Karpas-422 (cell line): ENCODE results near the gene AOPEP. TPM values are rescaled to one million over a fixed set of nuclear protein-coding genes. Genes with fewer than 3 reads are reported as not detected.

Experiments
- DNase-seq: peaks from one replicate; pipeline ENCODE4 v3.0.0-alpha.2; 2015
- H2AFZ ChIP-seq: fragments of 200-600 bp; sonication (generic); 2 replicates; pipeline ENCODE4 v1.6.1; 2014; ENCODE audit warnings: antibody characterized with exemption, low read length, mixed read lengths
- H3K27ac ChIP-seq: fragments of 200-600 bp; sonication (generic); 2 replicates; pipeline ENCODE4 v1.5.1; 2014; ENCODE audit warnings: mild to moderate bottlenecking, low read length, moderate library complexity
- H3K27me3 ChIP-seq: fragments of 200-600 bp; sonication (generic); 2 replicates; pipeline ENCODE4 v1.6.1; 2014; ENCODE audit warnings: low read length, mixed read lengths
- H3K36me3 ChIP-seq: fragments of 200-600 bp; sonication (generic); 2 replicates; pipeline ENCODE4 v1.6.1; 2014; ENCODE audit warnings: low read length, mixed read lengths; ENCODE audit not compliant: insufficient read depth
- H3K4me1 ChIP-seq: fragments of 200-600 bp; sonication (generic); 2 replicates; pipeline ENCODE4 v1.6.1; 2014; ENCODE audit warnings: mild to moderate bottlenecking, low read length, mixed read lengths
- H3K4me2 ChIP-seq: fragments of 200-600 bp; sonication (generic); 2 replicates; pipeline ENCODE4 v1.6.1; 2014; ENCODE audit warnings: low read length, low read depth, mild to moderate bottlenecking; ENCODE audit not compliant: poor library complexity, severe bottlenecking
- H3K4me3 ChIP-seq: fragments of 200-600 bp; sonication (generic); 2 replicates; pipeline ENCODE4 v1.5.1; 2014; ENCODE audit warnings: mild to moderate bottlenecking, antibody characterized with exemption, low read length, mixed read lengths
- H3K79me2 ChIP-seq: fragments of 200-600 bp; sonication (generic); 2 replicates; pipeline ENCODE4 v1.6.1; 2014; ENCODE audit warnings: mild to moderate bottlenecking, low read length, mixed read lengths
- H3K9ac ChIP-seq: fragments of 200-600 bp; sonication (generic); 2 replicates; pipeline ENCODE4 v1.6.0; 2014; ENCODE audit warnings: low read length
- H3K9me2 ChIP-seq: fragments of 200-600 bp; sonication (generic), shearing (Covaris generic); replicated peaks from 2 replicates; pipeline ENCODE4 v1.6.0; 2014; ENCODE audit warnings: mild to moderate bottlenecking, low read length, moderate library complexity; ENCODE audit not compliant: insufficient read depth
- H3K9me3 ChIP-seq: fragments of 300-700, 200-600 bp; sonication (generic); 2 replicates; pipeline ENCODE4 v1.6.1; 2014; ENCODE audit warnings: low read length, mixed read lengths
- H4K20me1 ChIP-seq: fragments of 200-600 bp; sonication (generic); 2 replicates; pipeline ENCODE4 v1.6.1; 2014; ENCODE audit warnings: mild to moderate bottlenecking, antibody characterized with exemption, low read length, low read depth; ENCODE audit not compliant: insufficient read depth
- total RNA-seq: library from RNA; depleted of rRNA; stranded (reverse); fragments of >200 nt; shearing (Covaris generic); gene quantifications from 2 replicates; pipeline ENCODE4 v1.2.3, GENCODE V29; 2014; ENCODE audit warnings: low replicate concordance

The AOPEP gene
- total RNA-seq, 1 experiment from 2014 or later = 22.7 TPM

- no peak for DNase-seq
- H3K4me2 ChIP-seq = no peak overlapping the region
- H3K9me3 ChIP-seq = no peaks in the 10 kb centered on the region
- no peaks in the 10 kb centered on the region for H3K4me1 ChIP-seq
- H2AFZ ChIP-seq = no peak overlapping the region
- H3K4me3 ChIP-seq = no peak overlapping the region
- no peaks in the 10 kb centered on the region for H3K79me2 ChIP-seq
- no peaks in the 10 kb centered on the region for H3K9me2 ChIP-seq
- H3K27me3 ChIP-seq = no peaks in the 10 kb centered on the region
- H3K36me3 ChIP-seq = no peaks in the 10 kb centered on the region
- no peak overlapping the region for H3K27ac ChIP-seq
- no peak overlapping the region for H3K9ac ChIP-seq
- no peaks in the 10 kb centered on the region for H4K20me1 ChIP-seq
Observed at GRCh38 chr9:95125652-95126051, 399.2 kb downstream of the AOPEP start.

GRCh38 chr9:95126739-95127138 lies 400.2 kb downstream of the AOPEP start:
- H3K4me3 ChIP-seq = no peak overlapping the region
- no peak overlapping the region for H3K9ac ChIP-seq
- H4K20me1 ChIP-seq = no peaks in the 10 kb centered on the region

GRCh38 chr9:95127249-95128176 lies 401.0 kb downstream of the AOPEP start:
- no peak for DNase-seq
- no peak overlapping the region for H2AFZ ChIP-seq

More at GRCh38 chr9:95126739-95127138, 400.2 kb downstream of the AOPEP start:
- DNase-seq = no peak
- Histone ChIP-seq H3K4me1 (no peaks in the 10 kb centered on the region), H2AFZ (no peak overlapping the region), H3K9me2 (no peaks in the 10 kb centered on the region), H3K79me2 (no peaks in the 10 kb centered on the region), H3K4me2 (no peak overlapping the region), H3K27me3 (no peaks in the 10 kb centered on the region), H3K27ac (no peak overlapping the region), H3K36me3 (no peaks in the 10 kb centered on the region), H3K9me3 (no peaks in the 10 kb centered on the region)

GRCh38 chr9:95128177-95128524 lies 401.7 kb downstream of the AOPEP start:
- Histone ChIP-seq H3K4me2 (no peak overlapping the region), H3K9ac (no peak overlapping the region), H3K9me3 (no peaks in the 10 kb centered on the region), H3K27ac (no peak overlapping the region), H2AFZ (no peak overlapping the region), H3K4me3 (no peak overlapping the region), H3K4me1 (no peaks in the 10 kb centered on the region), H3K79me2 (no peaks in the 10 kb centered on the region), H3K36me3 (no peaks in the 10 kb centered on the region), H4K20me1 (no peaks in the 10 kb centered on the region), H3K27me3 (no peaks in the 10 kb centered on the region), H3K9me2 (no peaks in the 10 kb centered on the region)
- DNase-seq = no peak

More at GRCh38 chr9:95127249-95128176, 401.0 kb downstream of the AOPEP start:
- no peak overlapping the region for H3K4me3 ChIP-seq
- no peaks in the 10 kb centered on the region for H3K36me3 ChIP-seq
- H3K4me1 ChIP-seq = no peaks in the 10 kb centered on the region
- H3K79me2 ChIP-seq = no peaks in the 10 kb centered on the region
- H3K4me2 ChIP-seq = no peak overlapping the region
- H3K27me3 ChIP-seq = no peaks in the 10 kb centered on the region
- no peaks in the 10 kb centered on the region for H3K9me2 ChIP-seq
- H4K20me1 ChIP-seq = no peaks in the 10 kb centered on the region
- no peaks in the 10 kb centered on the region for H3K9me3 ChIP-seq
- H3K27ac ChIP-seq = no peak overlapping the region
- H3K9ac ChIP-seq = no peak overlapping the region

- H2AFZ ChIP-seq = no peak overlapping the region
- no peak overlapping the region for H3K4me2 ChIP-seq
- no peak for DNase-seq
- H3K36me3 ChIP-seq = no peaks in the 10 kb centered on the region
- no peak overlapping the region for H3K4me3 ChIP-seq
- H3K9me3 ChIP-seq = no peaks in the 10 kb centered on the region
- no peaks in the 10 kb centered on the region for H3K9me2 ChIP-seq
- no peaks in the 10 kb centered on the region for H4K20me1 ChIP-seq
- no peaks in the 10 kb centered on the region for H3K79me2 ChIP-seq
- no peak overlapping the region for H3K9ac ChIP-seq
- no peaks in the 10 kb centered on the region for H3K4me1 ChIP-seq
- no peaks in the 10 kb centered on the region for H3K27me3 ChIP-seq
- H3K27ac ChIP-seq = no peak overlapping the region
Observed at GRCh38 chr9:95129476-95130291, 403.2 kb downstream of the AOPEP start.

GRCh38 chr9:95130484-95130883 lies 404.0 kb downstream of the AOPEP start:
- Histone ChIP-seq H3K9me3 (no peaks in the 10 kb centered on the region), H3K9ac (no peak overlapping the region), H3K4me2 (no peak overlapping the region), H3K27me3 (no peaks in the 10 kb centered on the region), H3K4me1 (no peaks in the 10 kb centered on the region), H3K36me3 (no peaks in the 10 kb centered on the region), H3K27ac (no peak overlapping the region), H2AFZ (no peak overlapping the region), H3K79me2 (no peaks in the 10 kb centered on the region), H3K4me3 (no peak overlapping the region), H3K9me2 (no peaks in the 10 kb centered on the region), H4K20me1 (no peaks in the 10 kb centered on the region)
- DNase-seq = no peak

GRCh38 chr9:95131023-95131943 lies 404.8 kb downstream of the AOPEP start:
- peak; percentile 77 for DNase-seq
- H4K20me1 ChIP-seq = no peaks in the 10 kb centered on the region
- no peaks in the 10 kb centered on the region for H3K79me2 ChIP-seq
- H3K4me3 ChIP-seq = no peak overlapping the region
- no peak overlapping the region for H3K9ac ChIP-seq
- no peak overlapping the region for H3K27ac ChIP-seq
- no peak overlapping the region for H3K4me2 ChIP-seq
- H3K9me2 ChIP-seq = no peaks in the 10 kb centered on the region
- H3K36me3 ChIP-seq = no peaks in the 10 kb centered on the region
- no peaks in the 10 kb centered on the region for H3K4me1 ChIP-seq
- H3K9me3 ChIP-seq = no peaks in the 10 kb centered on the region
- H2AFZ ChIP-seq = no peak overlapping the region
- no peaks in the 10 kb centered on the region for H3K27me3 ChIP-seq
